8988T (cell line): ENCODE measurements around the gene LRIG1.

Source experiments
- DNase-seq: peaks from one replicate; pipeline ENCODE4 v3.0.0; 2011

Gene LRIG1

DNA sequence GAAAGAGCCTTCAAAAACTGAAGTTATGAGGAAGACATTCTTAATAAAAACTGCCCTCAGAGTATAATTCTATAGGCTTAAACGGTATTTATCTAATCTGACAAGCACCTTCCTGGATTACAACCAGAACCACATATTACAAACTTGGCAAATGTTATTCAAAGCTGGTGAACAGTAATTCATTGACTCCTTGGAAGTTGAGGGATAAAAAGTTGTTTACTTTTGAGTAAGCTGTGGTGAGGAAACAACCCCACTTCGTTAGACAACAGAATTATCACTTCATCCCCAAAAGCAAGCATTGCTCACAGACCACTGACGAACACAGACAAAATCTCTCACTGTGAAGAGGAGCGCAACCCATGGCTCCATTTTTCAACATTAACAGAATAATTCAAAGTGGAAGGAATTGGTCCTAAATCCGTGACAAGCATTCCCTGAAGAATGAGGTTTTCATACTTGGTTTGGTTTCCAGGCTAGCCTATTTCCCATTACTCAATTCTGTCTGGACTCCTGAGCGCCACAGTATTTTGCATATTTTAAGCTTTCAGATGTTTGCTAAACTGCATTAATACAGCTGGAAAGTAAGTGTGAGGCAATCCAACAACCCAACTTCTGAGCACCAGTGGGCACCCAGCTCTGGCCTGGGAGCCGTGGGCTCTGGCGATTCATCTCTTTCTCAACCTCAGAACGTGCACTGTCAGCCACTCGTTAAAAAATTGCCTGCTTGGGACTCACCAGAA, 32.7 kb downstream of the LRIG1 start:
- no peak for DNase-seq

DNA sequence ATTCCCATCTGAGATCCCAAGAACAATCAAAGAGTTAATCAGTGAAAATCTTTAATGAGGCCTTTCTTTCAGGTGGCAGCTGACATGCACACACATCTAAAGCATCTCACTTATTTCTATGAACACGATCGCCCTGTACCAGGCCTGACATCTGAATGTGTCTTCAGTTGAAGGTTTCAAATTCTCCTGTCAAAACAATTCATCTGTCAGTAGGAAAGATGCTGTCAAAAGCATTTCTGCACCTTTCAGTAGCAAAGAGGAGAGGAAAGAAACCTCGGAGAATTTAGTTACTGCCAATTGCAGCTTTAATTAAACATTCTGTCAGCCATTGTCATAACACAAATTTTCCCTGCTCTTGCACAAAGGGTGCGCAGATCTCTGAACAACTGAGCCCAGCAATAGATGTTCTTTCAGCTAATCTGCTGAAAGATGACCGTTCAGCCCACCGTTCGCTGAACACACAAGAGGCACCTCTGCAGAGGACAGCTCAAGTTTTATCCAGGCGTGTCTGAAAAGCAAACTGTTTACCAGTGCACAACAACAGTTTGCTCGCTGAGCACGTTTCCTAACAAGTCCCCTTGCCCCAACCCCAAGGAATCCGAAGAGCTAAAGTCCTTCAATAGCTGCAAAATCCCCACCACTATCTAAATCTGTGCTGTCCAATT, 34.1 kb downstream of the LRIG1 start:
- no peak for DNase-seq

DNA sequence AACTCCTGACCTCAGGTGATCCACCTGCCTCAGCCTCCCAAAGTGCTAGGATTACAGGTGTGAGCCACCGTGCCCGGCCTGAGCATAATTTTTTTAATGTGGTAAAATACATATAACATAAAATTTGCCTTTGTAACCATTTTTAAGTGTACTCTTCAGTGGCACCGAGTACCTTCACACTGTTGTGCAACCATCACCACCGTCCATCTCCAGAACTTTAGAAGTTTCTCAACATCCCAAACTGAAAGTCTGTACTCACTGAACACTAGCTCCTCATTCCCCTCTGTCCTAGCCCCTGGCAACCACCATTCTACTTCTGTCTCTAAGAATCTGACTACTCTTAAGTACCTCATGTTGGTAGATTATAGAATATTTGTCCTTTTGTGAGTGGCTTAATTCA, 35.2 kb downstream of the LRIG1 start:
- DNase-seq = no peak

DNA sequence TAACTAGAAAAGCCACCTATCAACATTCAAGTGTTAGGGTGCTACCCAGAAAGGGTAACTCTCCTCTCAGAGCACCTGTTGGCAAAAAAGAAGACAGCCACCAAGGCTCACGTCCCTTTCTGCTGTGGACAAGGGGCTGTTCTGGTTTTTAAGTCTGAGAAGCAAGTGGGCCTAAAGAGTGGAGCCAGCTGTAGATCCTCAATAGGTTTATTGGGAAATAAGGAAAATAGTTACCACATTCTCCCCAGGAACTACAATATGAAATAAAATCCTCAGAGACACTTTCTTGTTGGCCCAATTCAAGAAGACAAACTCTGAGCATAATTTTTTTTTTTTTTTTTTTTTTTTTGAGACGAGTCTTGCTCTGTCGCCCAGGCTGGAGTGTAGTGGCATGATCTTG, 35.8 kb downstream of the LRIG1 start:
- no peak for DNase-seq

DNA sequence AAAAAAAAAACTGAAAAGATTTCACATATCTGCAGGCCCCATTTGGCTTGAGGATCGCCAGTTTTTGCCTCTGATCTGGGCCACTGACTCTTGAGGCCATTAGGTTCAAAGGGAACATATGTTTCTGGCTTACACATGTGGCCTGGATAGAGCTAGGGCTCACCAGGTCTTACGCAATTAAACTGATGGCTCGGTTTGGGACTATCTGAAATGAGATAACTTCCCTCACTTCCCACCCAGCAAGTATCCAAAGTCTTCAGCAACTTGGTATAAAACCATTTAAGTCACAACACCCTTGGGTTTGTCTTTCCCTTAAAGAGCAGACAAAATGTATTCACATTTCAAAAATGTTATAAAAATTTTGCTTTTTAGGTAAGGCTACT, 36.3 kb downstream of the LRIG1 start:
- DNase-seq = no peak

DNA sequence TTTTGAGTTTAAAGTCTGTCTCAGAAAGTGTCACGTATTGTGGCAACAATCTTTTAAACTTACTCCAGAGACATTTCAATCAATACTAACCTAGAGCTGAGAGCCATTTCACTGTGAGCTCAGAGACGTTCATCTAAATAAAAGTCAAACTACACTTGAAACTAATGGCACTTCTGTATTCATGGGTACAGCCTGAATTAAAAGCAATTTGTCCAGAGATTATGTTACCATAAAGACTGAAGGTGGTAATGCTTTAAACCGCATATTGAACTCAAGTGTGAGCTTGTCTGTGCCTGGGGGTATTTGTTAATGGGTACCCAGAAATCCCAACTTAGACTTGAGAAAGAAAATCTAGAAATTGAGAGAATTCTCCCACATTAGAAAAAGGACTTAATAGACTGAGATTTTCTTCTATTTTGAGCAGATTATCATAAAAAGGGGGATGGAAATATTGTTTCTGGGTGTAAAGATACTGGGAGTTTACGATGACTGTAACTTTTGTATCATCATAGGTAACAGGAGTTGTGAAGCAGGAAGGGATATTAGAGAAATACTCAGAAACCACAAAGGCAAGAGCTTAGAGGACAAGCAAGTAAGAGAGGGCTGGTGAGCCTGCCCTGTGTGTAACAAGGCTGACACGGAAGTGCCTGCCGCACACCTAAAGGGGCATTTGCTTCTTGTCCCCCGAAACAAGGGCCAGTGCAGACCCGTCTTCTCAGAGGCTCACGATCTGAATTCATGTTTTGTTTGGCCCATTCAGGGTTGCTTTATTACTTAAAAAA, 36.9 kb downstream of the LRIG1 start:
- no peak for DNase-seq

DNA sequence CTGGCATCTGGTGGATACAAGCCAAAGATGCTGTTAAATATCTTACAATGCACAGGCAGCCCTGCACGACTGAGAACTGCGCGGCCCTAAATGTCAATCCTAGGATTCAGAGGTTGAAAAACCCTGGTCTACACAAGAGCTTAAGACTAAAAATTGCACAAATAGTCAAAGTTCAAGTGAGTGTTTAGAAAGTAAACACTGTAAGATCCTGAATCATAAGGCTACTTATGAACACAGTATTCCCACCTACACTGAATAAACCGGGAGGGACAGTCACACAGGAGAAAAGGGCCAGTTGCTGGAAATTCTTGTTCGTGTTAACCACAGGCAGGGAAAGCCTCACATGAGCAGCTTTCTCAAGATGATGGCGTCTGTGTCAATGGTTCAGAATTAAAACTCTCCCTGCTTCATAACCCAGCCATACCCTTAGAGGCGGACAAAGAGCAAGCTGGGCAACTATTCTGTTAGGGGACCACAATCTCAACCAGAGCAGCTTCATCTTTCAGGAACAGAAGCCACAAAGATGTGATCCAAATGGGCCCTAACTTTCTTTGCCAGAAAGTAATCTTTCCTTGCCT, 37.7 kb downstream of the LRIG1 start:
- DNase-seq = no peak

DNA sequence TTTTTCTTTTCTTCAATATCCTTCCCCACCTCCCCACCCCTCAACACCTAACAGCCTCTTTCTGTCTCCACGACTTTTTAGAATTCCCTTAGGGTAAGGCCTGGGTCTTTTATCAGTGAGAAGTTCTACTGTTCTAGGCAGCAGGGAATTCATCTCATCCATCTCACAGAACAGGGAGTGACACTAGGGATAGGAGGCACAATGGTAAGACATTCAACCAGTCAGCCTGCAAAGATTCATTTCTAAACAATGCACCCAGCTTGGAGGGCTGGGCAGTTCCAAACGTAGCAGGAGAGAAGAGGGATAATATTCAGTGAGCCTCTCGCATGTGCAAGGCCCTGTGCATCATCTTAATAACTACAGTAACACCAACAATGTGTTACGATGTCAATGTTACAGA, 43.6 kb downstream of the LRIG1 start:
- no peak for DNase-seq

DNA sequence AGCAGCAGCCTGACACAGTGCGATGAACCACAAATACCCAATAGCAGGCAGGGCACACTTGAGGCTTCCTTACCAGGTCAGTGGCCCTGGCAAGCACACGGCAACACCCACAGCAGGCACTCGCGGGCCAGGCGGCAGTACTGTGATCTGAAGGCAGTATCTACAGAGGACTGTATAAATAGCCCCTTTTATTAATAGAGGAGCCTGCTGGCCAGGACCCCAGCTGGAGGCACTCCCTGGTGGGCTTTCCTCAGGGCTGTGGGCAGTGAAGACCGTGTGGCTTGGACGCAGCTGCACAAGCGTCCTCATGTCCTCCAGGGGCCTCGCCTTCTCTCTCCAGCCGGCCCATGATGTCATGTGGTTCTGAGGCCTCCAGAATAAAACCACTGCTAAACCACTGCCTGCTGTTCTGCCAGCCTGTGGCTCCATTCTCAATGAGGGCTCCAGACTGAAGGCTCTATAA, 44.1 kb downstream of the LRIG1 start:
- no peak for DNase-seq

DNA sequence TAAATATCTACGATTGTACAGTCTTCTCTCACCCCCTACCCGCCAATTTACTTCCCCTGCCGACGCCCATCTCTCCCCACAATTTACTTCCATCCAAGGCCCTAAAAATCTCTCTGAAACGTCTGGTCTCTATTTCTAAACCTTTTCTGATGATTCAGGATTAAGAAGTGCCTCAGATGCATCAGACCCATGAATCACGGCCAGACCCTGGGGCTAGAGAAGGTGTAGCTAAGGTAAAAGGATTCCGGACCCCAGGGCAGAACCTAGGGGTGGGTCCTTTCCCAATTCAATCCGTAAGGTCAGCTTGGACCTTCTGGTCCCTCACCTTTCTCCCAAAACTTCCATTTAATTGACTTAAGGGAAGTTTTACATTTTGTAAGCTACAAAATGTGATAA, 46.4 kb downstream of the LRIG1 start:
- DNase-seq = no peak

DNA sequence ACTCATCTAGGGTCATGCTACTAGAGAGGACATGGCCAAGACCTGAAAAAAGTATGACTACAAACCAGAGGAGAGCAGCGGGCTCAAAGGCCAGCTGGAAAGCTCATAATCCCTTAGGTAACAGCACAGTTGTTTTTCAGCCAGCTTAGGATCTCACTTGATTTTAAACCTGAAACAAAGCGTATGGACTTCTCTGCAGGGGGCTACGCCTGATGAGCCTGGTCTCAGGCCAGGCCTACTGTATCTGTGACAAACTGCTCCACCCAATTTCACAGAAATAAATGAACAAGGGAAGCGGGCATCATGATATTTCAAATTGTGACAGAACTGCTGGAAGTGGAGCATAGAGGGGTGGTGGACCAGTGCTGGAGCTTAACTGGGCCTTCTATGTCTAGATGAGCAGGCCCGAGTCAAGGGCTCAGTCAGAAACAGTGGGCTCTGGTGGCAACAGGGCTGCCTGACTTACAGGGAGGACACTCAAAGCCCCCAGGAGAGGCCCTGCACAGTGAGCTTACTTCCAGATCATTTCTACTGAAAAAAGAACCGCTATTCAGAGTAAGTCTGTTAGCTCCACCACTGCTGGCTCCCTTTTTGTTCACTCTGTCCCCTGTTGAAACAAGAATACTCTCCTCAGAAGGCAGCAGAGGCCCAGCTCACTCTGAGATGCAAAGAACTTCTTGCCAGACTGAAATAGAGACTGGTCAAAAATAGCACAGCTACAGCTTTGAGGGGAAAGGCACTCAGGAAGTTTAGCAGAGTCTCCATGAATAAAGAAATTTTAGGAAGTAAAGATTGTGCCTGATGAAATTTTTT, 47.0 kb downstream of the LRIG1 start:
- DNase-seq = no peak

DNA sequence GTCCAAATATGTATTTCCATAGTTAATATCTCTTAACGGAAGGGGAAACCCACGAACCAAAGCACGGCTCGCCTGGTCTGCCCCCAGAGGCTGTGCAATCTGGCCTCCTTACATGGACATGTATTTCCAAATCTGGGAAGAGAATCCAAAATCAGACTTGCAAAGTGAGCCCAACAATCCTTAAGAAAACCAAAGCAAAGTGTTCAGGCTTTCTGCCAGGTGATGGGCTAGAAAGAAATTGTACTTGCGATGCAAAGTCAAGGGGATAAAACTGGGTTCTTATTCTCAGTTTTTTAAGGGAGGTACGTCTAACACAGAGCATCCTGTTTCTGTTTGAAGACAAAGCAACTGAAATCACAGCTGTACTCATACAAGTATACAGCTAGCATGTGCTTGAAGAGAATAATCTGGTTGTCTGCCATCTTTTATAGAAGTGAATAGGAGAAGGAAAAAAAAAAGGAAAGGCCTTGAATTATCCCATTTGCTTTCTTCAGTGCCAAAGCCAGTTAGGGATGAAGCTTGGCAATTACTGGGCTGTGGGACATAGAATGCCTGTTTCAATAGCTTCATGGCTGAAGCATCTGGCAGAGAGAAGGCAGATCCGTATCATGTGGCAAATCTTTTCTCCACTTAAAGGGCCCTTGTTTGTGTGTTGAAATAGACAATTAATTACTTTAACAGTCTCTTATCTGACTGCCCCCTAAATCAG, 48.4 kb downstream of the LRIG1 start:
- no peak for DNase-seq

DNA sequence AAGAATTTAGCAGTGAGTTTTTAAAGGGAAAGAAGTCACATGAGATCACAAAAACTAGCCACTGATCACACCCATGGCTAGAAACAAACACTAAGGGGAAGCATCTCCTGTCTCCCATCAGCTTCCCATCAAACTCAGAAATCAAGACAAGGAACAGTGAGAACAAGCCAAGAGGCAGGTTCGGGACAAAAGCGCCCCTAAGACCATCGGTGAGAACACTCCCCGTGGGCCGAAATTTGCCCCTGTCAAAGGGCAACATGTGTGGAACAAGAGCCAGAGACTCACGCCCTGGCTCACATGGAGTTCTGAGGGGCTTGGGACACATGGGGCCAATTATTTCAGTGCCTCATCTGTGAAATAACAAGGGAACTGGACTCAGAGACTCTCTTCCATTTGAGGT, 49.1 kb downstream of the LRIG1 start:
- DNase-seq = no peak

DNA sequence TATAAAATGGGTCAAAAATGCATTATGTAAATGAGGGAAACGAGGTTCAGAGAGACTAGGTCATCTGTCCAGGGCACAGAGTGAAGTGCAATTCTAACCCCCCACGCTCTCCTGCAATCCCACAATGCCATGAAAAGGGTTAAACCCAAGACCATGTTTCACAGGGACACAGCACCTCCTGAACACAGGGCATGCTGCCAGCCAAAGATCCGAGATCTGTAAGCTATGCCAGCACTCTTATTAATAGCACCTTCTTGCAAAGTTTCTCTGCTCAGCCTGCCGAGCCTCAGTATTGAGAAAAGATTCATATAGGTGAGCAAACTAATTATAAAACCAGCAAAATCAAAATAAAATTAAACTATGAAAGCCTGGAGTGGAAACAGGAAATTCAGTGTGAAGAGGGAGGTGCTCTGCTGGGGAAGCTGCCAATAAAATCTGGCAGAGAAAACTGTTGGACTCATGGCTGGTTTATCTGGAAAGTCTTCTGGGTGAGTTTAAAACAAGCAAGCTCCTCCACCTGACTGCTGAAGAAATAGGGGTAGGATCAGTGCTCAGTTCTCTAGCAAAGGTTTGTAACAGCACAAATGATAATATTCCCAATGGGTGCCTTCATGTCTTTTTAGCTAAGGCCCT, 50.3 kb downstream of the LRIG1 start:
- no peak for DNase-seq

DNA sequence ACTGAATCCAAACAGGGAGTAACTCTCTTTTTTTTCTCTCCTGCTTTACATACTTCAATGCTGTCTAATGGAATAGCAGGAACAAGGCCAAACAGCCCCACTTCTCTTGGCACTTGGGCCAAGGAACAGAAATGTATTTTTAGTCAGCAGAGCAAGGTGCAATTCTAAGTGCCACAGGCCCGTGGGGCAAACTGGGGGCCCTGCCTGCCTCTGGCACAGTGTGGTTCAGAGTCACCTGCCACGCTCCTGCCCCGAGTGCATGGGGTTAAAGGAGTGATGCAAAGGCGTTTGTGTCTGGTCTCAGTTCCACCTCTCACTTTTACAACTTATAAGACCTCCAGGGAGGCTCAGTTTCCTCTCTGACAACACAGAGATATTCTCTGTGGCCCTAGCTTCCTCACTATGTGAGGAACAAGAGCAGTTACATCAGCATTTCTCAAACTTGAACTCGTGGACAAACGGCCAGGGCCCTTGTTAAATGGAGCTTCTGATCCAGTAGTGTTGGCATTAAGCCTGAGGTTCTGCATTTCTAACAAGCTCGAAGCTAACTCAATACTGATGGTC, 51.3 kb downstream of the LRIG1 start:
- DNase-seq = no peak

DNA sequence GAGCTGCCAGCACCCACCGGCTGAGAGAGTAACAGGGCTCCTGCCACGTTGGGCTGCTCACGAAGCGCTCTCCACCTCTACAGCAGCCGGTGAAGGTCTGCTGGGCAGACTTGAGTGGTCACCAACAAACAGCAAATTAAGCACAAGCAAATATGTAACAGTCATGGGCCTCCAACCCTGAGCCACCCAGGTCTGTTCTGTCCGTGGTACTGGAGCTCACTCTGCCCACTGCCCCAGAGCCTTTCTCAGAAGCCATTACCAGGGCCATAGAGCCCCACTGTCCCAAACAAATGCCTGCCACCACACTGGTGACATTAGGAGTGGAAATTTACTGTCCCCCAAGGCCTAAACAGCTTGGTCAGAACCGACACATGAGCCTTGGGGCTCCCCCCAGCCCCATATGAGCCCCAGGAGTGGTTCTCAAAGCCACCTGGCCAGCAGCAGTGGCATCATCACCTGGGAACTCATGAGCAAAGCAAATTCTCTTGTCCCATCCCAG, 56.6 kb downstream of the LRIG1 start:
- DNase-seq = no peak

DNA sequence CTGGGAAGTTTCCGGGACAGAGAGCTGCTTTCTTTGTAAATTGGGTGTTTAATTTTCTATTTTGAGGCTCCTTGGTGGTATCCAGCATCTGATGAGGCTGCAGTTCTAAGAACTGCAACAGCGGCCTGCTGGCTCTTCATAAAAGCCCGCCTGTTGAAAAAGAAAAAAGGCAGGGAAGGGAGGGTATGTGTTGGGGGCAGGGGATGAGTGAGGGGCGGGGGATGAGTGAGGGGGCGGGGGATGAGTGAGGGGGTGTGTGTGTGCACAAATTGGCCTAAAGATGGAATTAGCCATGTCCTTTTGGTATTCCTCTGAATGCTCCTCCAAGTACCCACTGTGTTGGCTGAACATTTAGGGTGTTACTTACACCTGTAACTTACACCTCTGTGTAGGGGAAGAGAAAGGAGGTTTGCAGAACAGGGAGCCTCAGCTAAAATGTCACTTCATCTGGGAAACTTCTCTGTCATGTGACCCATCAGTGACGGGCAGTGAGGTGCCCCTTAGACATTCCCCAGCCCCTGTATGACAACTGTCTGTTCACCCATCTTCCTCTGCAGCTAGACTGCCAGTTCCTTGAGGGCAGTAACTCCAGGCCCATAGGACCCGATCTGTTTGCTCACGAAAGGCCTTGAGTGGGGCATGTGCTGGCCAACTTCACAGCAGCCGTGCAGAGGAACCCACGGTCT, 57.6 kb downstream of the LRIG1 start:
- no peak for DNase-seq

DNA sequence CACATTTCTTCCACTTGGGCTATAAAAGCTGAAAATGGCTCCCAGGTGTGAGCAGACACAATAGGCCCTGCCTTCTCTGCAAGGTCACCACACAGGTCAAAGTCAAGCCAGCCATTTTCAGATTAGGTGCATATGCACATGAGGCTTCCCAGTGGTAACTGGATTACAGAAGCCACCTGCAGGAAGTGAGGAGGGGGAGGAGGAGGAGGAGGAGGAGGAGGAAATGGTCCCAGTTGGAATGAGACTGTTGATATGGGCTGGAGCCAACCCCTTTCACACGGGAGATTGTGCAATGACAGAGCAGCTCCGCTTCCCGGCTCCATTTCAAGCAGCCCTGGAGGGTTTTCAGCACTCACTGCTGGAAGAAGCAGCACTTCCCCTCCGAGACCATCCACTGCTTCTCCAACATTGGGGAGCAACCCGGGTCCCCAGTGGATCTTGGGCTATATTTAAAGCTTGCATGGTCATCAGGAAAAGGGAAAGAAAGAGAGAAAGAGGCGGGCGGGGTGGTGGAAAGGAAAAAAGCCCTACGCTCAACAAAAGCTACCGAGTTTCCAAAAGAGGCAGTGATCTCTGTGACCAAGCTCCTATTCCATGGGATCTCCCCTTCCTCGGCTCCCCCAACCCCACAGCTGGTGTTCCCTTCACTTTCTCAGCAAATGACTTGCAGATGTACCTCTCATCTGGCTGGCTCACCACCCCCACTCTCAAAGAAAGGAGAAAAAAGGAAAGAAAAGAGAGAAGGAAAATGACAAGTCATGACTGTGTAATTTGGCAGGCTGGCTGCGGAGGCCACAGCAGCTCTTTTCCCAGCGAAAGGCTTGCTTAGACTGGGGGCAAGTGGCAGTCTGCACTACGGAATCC, 58.3 kb downstream of the LRIG1 start:
- no peak for DNase-seq

DNA sequence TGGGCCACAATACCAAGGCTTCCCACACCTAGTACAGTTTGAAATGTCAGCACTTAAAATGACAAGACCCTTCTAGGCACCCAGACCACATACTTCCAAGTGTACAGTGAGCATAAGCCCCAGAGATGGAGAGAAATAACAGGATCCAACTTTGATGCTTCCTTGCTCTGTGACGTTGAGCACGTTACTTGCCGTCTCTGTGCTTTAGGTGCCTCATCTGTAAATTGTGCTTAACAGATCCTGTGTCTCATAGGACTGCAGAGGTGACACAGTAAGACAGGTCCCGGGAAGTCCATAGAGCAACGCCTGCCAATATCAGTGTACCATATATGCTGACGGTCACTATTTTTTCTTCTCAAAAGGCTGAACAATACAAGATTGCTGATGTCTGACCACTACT, 59.1 kb downstream of the LRIG1 start:
- DNase-seq = no peak
